HL-60/S4 treated with retinoic acid at 250 ng/mL for 4 days and 3 days (cell line): Measurements from ENCODE around the gene CDH23.

Experiments used
- in situ Hi-C: fragments of 300-500 bp; cut with MboI; formaldehyde crosslinking; loops from 2 replicates; pipeline ENCODE4 v1.7.0; 2022; ENCODE audit warnings: low sequenced_read_pairs

Gene CDH23

DNA sequence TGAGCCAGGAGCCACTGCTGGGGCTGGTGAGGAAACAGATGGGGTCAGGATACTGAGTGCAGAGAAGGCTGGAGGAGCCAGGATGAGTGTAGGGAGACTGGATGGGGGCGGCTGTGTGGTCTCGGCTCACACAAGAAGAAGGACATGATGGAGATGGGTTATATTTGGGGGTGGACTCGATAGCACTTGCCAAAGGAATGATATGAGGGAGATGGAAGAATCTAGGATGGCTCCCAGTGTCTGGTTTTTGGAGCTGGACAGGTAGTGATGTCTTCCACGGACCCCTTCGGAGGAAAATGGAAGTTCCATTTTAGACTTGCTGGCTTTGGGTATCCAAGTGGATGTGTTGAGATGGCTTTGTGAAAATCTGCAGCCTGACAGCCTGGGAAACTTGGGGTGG lies 83.9 kb downstream of the CDH23 start:
- in situ Hi-C loops: no loop called here

DNA sequence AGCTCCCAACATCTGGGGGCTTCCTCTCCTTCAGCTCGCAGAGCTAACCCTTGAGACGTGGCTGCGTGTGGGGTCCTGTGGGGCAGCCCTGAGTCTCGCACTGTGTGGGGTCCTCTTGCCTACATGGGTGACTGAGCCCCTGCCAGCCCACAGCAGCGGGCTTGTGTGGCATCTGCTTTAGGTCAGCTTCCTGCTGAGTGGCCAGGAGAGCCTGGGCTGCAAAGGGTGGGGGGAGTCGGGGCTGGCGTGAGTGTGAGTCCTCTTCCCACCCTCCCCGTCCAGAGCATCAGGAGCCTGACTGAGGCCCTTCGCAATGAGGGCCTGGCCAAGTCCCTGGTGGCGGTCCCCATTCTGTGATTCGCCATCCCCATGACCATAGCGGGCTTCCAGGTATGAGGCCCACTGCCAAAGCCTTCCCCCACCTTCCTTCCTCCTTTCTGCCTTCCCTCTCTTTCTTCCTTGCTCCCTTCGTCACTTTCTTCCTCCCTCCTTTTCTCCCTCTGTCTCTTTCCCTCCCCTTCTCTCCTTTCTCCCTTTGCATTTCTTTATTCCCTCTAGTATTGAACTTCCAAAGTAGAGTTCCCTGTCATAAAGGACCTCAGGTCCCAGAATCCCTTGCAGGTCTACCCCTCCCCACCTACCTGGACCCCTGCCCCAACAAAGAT lies 85.2 kb downstream of the CDH23 start:
- in situ Hi-C loops: no loop called here

DNA sequence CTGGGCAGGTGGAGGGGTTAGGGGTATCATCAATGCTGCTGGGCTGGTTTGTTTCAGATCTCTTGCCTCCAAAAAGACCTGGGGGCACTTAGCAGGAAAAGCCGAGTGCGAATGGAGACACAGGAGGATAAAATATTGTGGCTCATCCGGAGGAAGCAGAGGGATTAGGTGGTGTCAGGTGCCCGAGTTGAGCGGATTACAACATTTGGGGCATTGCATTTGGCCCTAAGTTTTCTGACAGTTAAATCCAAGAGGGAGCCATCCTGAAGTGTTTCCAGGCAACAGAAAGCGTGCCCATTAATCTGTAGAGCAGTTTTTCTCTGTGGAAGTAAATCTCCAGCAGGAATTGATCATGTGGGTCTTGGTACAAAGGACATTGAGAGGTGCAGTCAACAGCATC lies 85.9 kb downstream of the CDH23 start:
- in situ Hi-C loops: no loop called here

DNA sequence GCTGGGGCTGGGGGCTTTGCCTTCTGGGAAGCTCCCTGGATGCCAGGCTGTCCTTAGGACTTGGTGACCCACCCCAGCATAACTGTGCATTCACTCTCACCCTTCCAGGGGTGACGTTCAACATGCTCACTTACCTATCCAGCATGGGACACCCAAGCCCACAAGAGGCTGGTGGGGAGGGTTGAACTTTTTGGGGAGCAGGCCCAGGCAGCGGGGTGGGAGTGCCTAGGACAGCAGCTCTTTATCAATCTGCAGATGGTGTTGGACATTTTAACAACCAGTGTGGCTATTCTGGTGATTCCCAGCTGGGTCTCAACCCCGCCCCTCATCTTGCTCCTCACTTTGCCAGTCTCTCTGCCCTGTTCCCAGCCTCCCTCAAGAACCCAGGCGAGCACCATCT lies 86.4 kb downstream of the CDH23 start:
- in situ Hi-C loops: no loop called here

DNA sequence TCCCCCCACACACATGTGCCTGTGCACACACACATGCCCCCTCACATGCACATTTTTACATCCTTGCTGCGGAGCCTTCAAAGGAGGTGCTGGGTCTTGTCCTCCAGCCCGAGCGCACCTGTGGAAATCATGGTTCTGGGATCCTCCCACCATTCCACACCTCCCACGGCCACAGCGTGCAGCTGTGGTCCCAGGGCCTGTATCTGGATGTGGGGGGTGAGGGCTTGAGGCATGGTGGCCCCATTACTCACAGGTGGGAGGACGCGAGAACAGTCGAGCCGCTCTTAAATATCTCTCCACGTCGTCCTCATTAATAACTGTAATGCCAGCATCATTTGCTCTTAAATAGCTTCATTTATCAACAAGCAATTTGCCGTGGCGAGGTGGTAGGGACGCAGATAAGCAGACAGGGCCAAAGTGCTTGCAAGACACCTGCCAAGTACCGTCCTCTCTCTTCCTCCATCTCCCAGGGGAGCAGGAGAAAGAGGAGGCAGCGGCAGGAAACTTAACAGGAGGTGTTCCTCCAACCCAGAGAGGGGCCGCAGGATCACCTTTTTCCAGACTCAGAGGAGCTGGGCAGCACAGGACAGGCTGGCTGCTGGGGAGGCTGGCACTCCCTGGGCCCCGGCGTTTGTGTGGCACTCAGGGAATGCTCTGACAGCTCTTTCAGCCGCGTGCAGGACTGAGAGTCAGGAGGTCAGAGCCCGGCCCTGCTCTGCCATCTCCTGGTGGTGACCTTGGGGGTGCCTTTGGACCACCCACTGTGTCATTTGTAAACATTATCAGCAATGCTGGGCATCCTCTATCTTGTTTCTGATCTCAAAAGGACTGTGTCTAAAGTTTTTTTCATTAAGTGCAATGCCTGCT lies 87.4 kb downstream of the CDH23 start:
- in situ Hi-C loops: no loop called here

DNA sequence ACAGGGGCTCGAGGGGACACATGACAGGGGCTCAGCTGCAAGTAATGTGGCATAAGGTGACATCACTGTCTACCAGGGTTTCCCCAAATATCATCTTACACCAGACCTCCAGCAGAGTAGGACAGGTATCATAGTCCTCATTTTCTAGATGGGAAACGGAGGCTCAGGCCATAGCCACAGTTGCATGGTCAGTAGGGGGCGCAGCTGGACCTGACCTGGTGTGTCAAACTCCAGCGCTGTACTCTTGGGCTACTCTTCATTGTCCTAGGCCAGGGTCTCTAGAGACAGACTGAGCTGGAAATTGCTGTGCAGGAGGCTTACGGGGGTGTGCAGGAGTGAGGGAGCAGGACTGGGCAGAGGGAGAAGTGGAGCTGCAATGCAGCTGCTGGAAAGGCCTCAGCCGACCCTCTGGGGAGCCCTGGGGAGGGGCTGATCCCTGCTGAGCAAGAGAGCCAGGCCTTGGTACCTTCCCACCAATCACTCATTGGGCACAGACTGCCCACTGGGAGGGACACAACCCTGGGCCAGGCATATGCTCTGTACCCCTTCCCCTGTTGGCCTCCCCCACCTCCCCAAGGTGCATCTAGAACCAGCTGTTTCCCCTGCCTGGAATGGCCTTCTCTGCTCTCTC lies 89.9 kb downstream of the CDH23 start:
- in situ Hi-C loops: no loop called here

DNA sequence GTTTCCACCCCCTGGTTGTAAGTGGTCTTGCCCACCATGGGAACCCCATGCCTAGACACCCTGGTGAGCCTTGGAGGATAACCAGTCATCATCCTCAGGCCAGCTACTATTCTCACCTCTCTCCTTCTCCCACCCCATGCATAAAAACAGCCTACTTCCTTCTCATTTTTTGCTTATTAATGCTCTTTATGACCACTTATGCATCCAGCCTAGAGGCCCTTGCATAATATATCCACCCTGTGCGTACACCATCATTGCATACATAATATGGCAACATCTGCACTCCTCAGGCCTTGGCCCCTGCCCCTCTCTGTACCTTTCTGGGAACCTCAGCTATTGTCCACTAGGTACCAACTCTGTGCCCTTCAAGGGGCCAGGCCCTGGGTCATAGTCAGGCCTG lies 91.0 kb downstream of the CDH23 start:
- in situ Hi-C loops: no loop called here

DNA sequence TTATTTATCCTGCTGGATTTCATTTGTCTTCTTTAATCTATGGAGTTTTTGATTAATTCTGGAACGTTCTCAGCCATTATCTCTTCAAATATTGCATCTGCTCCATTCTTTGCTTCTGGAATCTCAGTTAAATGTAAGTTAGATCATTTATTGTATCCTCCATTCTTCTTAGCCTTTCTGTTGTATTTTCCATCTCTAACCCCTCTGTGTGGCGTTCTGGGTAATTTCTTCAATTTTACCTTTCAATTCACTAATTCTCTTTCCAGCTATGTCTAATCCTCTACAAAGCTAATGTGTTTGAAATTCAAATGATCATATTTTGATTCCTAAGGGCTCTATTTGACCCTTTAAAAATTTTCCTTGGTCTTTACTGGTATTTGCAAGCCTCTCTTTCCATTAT lies 92.4 kb downstream of the CDH23 start:
- in situ Hi-C loops: no loop called here

DNA sequence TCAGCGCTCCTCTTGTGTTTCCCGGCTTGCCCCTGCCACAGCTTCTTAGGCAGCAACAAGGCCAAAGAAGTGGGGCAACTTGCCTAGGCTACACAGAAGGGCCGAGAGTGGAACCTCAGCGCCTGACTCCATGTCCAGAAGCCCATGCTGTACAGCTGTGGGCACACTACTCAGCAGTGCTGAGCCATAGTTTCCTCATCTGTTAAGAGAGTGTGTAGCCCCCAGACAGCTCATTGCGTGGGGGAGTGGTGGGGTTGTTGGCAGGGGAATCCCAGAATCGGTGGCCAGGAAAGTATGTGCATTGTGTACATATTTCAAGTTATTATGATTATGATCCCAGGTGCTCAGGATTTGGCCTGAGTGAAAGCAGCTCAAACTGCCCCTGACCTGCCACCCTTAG lies 96.2 kb downstream of the CDH23 start:
- in situ Hi-C loops: no loop called here

DNA sequence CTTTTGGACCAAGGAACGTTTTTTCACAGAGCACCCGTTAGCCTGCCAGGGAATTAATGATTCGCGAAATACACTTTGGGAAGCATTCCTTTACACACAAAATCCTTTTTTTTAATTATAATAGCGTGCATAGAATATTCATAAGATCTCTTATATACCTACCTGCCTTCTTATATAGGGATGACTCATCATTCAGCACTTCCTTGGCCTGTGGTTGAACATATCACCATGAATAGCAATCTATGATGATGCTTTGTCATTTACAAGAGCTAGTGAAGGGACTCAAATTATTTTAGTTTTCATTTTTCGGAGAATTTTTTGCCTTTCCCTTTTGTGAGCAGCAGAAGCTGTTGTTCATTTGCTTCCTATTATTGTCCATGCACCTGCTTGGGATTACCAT lies 97.0 kb downstream of the CDH23 start:
- in situ Hi-C loops: no loop called here

DNA sequence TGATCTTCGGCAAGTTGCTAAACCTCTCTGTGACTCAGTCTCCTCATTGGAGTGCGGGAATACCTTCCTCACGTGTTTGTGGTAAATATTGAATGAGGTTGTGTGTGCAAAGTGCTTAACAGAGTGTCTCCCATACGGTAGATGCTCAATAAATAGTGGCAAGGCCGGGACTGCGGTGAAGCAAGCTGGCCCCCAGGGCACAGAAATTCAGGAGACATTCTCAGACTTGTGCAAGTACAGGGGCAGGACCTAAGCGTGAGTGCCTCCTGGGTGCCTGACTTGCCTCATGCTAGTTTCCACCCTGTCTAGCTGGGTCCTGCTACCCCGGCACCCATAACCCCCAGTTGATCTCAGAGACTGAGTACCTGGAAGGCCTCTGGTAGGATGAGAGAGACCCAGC lies 97.8 kb downstream of the CDH23 start:
- in situ Hi-C loops: no loop called here

DNA sequence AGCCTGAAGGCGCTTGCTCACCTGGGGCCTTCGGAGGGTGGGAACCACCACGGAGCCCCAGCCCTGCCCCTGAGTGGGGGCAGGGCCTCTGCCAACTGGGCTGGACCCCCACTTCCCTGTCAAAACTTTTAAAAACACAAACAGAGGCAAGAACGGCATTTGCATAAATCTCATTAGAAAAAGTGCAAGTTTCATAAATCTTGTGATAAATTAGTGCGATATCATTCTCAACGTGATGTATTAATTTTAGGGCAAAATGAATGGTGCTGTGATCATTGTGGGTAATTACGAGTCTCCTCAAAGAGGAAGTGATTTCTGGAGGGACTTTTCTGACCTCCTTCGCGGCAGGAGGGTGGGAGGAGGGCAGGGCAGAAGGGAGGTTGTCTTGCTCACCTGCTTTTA lies 98.3 kb downstream of the CDH23 start:
- in situ Hi-C loops: no loop called here

DNA sequence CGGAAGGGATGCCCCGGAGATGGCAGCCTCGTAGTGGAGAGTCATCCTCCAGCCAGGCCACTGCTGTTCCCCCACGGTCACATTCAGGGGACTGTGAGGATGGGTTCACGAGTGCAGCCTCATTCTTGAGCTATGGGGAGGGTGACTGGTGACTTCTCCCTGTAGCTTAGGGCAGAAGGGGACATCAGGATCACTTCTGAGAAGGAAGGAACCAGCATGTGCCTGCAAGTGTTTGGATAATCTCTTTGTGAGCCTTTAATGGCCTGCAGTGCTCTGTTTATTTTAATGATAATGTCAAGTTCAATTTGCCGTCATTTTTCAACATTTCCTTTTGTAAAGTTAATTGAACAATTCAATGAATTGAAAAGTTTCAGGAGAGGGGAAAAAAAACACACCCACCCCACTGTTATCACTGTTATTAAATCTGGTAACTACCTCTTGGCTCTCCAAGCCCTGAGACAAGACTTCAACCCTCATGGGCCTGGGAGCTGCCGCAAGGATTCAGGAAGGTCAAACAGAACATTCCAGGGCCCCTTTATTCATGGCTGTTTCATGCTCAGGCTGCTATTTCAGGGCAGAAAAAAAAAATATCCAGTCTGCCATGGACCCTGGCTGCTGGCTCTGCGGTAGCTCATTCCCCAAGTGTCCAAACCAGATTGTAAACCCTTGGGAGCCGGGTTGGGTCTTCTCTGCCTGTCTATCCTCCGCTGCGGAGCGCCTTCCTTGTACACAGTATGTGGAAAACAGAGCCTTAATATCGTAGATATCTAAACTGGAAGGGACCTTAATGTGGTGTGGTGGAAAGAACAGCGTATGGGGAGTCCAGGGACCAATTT lies 100.4 kb downstream of the CDH23 start:
- in situ Hi-C loops: no loop called here

DNA sequence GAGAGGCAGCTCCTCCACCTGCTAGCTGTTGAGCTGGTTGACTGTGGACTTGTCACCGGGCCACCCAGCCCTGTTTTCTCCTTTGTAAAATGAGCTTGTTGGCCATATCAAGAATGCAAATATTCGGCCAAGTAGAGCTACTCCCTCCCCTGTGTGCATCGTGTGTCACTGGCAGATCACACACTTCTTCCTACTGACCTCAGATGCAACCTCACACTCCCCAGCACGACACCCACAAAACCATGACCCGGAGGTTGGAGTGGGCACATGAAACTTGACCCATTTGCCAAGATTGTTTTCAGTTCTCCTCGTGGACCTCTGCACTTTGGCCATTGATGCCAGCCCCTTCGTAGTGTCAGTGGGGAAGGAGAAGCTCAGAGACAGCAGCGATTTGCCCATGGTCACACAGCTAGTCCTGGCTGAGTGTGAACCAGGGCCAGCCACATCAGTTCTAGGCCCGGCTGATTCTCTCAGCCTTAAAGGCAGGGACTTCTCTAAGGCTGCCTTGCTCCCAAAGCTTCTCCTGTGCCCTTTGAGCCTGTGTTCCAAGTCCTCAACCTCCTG lies 101.1 kb downstream of the CDH23 start:
- in situ Hi-C loops: no loop called here

DNA sequence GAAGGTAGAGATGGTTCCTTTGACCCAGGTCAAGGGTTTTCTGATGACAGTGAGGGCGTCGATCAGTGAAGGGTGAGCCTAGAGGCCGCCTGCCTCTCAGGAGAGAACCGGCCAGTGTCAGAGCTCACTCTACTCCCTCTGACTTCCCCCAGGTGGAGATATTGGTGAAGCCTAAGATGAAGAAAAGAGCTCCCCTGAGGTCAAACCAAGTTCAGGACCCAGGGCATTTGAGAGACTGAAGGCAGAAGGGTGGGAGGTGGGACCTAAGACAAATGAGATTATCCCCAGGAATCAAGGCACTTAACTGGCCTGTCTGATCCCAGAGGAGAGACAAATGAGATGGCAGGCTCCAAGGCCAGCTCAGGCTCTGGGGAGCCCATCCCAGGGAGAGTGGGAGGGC lies 104.7 kb downstream of the CDH23 start:
- in situ Hi-C loops: no loop called here

DNA sequence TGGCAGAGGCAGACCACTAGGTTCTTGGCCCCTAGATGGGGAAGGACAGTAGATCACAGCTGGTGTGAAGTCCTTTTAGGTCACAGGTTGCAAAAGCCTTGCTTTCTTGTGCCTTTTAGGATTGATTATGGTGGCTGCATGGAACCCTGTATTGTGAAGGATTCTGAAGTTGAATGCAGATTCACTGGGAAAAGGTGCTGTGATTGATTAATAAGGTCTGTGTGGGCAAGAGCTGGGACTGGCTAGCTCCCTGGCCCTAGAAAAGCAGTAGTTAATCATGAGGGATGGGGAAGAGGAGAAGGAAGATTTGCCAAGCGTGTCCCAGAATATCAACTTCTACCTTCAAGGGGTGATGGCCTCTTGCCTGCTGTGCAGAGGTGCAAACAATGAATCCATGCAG lies 105.5 kb downstream of the CDH23 start:
- in situ Hi-C loops: no loop called here

DNA sequence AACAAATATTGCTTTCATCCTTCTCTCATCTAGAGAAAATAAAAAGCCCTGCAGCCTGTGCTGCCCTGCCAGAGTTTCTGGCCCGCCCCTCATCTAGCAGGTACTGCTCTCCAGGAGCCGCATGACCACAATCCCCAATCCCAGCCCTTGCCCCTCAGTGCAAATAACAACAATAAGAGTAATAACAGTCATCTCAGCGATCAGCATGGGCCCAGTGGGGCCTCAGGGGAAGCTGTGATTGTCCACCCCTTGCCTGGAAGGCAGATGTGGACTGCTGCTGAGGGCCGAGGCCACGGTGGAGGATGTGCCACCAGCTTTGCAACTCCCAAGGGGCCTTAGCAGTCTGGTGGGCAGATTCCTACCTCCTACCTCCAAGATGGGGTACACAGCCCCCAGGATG lies 106.1 kb downstream of the CDH23 start:
- in situ Hi-C loops: no loop called here

DNA sequence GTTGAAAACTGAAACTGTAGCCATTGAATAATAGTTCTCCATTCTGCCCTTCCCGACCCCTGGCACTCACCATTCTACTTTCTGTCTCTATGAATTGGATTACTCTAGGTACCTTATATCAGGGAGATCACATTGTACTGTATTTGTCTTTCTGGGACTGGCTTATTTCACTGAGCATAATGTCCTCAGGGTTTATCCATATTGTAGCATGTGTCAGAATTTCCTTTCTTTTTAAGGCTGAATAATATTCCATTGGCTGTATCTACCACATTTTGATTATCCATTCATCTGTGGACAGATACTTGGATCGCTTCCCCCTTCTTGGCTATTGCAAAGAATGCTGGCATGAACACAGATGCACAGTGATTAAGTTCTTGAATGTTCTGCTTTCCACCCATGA lies 107.4 kb downstream of the CDH23 start:
- in situ Hi-C loops: no loop called here

DNA sequence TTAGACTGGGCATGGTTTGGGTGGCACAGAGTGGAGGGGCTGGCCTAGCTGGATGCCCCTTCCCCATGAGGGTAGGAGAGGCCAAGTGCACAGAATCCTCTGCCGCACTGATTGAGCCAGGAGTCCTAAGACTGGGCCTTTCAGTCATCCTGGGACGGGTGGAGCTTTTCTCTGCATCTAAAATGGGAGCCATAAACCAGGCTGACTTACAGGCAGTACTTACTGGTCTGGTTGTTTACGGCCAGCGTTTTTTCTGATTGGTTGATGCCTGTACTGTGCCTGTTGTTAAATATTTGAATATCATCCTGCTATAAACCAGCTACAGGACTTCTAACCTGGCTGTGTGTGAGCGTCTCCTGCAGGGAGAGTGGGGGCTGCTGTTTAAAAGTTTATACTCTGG lies 107.8 kb downstream of the CDH23 start:
- in situ Hi-C loops: no loop called here

DNA sequence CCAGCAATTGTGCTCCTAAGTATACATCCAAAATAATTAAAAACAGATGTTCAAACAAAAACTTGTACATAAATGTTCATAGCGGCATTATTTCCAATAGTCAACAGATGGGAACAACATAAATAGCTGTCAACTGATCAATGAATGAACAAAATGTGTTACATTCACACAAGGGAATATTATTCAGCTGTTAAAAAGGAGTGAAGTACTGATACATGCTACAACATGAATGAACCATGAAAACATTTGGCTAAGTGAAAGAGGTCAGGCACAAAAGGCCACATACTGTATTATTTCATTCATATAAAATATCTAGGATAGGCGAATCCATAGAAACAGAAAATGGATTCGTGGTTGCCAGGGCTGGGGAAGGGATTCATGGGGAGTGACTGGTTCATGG lies 109.1 kb downstream of the CDH23 start:
- in situ Hi-C loops: no loop called here

DNA sequence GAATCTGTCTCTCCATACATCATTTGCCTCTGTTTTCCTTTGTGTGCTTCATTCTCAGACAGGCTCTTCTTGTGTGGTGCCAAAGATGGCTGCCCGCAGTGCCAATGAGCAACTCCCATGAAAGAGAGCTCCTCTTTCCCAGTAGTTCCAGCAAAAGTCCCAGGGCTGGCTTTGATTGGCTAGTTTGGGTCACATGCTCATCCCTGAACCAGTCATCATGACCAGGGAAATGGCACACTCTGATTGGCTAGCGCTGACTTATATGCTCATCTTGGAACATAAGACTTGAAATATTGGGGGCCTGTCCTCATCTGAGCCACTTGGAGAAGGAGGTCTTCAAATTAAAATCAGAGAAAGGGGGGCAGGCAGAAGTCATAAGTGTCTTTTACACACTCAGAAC lies 112.7 kb downstream of the CDH23 start:
- in situ Hi-C loops: no loop called here
